GM10248 (cell line): ENCODE measurements around the gene CHRNA1.

Experiments
- CTCF ChIA-PET: fragments of 300-600 bp; sonication (Branson Sonifier 250); formaldehyde crosslinking; extraction: SDS; loops from one replicate; lab custom pipeline; 2021; ENCODE audit warnings: antibody characterized with exemption; lab: Yijun Ruan, JAX
- POLR2A ChIA-PET: fragments of 350-650 bp; sonication (Branson Sonifier 250); formaldehyde crosslinking; extraction: SDS; loops from one replicate; lab custom pipeline; 2020; ENCODE audit warnings: antibody characterized with exemption; lab: Yijun Ruan, JAX
- DNase-seq: peaks from one replicate; pipeline ENCODE4 v3.0.0; 2012; ENCODE audit errors: extremely low spot score
- CTCF ChIP-seq: IDR thresholded peaks from 2 replicates; pipeline ENCODE4 v1.5.1; 2012; ENCODE audit warnings: mild to moderate bottlenecking, low read depth; ENCODE audit errors: extremely low read depth, missing control alignments, control extremely low read depth

Gene CHRNA1

GRCh38 chr2:174764280-174765255 lies at the start of gene CHRNA1:
Gene CHRNA1, minus strand, starts transcription at chr2:174764472. Its CDS starts 78 bp downstream, at chr2:174764394.
- ChIA-PET CTCF (interaction anchor here (0.8 to 1.9 kb wide), 5 partner anchors 10 to 18 kb away, joined by 3 to 13 read pairs (median 4); no protein-coding TSS in a partner anchor), POLR2A (interaction anchor here (0.7 kb wide), 1 partner anchor 219 kb away, joined by 3 read pairs; no protein-coding TSS in a partner anchor)
- no peak for DNase-seq
- no peak for TF ChIP-seq CTCF

- TF ChIP-seq CTCF, result no peak
- POLR2A ChIA-PET, result no interaction called here
Observed at GRCh38 chr2:174812037-174812436, 47.8 kb upstream of the CHRNA1 start.

DNA sequence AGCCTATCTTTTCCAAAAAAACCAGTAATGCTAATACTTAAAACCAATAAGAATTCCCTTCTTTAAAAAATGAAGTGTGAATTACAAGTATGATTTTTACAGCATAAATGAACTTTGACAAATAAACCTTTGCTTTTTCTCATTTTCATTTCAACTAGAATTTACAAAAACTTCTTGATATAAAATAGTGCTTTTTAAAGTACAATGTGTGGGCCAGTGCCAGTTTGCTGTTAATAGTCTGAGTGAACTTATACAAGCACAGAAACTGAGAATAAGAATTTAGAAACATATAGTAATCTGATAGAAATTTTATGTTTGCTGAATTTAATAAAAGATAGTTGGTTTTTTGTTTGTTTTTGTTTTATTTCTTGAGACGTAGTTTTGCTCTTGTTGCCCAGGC lies 43.7 kb upstream of the CHRNA1 start:
- CTCF ChIA-PET, result no interaction called here
- POLR2A ChIA-PET, result no interaction called here
- no peak for DNase-seq
- TF ChIP-seq CTCF, result no peak

More at GRCh38 chr2:174812037-174812436, 47.8 kb upstream of the CHRNA1 start:
- CTCF ChIA-PET, result interaction anchor here (1.0 kb wide), 1 partner anchor 182 kb away, joined by 3 read pairs; no protein-coding TSS in a partner anchor
- DNase-seq, result no peak

GRCh38 chr2:174805803-174806202 lies 41.5 kb upstream of the CHRNA1 start:
- POLR2A ChIA-PET, result no interaction called here

DNA sequence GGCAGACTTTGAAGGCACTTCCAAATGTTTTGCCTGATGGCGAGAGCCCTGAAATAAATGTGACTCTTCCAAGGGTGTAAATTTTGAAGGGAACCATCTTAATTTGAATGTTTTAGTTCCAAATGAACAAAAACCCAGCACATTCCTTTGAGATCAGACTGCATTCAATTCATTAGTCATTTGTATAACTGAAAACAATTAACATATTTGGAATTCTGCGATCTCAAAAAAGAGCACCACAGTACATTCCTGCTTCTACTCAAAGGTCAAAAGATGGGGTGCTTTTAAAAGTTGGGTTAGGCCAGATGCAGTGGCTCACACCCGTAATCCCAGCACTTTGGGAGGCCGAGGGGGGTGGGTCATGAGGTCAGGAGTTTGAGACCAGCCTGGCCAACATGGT lies 38.2 kb upstream of the CHRNA1 start:
- no peak for TF ChIP-seq CTCF
- ChIA-PET POLR2A (no interaction called here), CTCF (interaction anchor here (1.1 kb wide), 1 partner anchor 186 kb away, joined by 3 read pairs; no protein-coding TSS in a partner anchor)
- no peak for DNase-seq

More at GRCh38 chr2:174805803-174806202, 41.5 kb upstream of the CHRNA1 start:
- no peak for TF ChIP-seq CTCF
- no peak for DNase-seq
- CTCF ChIA-PET, result interaction anchor here (1.5 kb wide), 1 partner anchor 10 kb away, joined by 6 read pairs; no protein-coding TSS in a partner anchor

- no peak for TF ChIP-seq CTCF
- ChIA-PET POLR2A (no interaction called here), CTCF (interaction anchor here (1.1 to 1.8 kb wide), 3 partner anchors 10 to 29 kb away, joined by 3 to 4 read pairs (median 3); no protein-coding TSS in a partner anchor)
- DNase-seq, result no peak
Observed at GRCh38 chr2:174800436-174801205, 36.3 kb upstream of the CHRNA1 start.
